GM12874 (cell line): ENCODE results near the gene GRIN3A.

ENCODE experiments used
- CTCF ChIP-seq: IDR thresholded peaks from 2 replicates; pipeline ENCODE4 v1.5.1; 2011; ENCODE audit warnings: low read depth, mild to moderate bottlenecking, control low read depth, low read length, moderate library complexity; ENCODE audit not compliant: insufficient read depth

GRIN3A gene

GRCh38 chr9:101702257-101702656 is 36.2 kb downstream of the GRIN3A start:
- TF ChIP-seq CTCF, result no peak

GRCh38 chr9:101693546-101694336 is 44.7 kb downstream of the GRIN3A start:
- no peak for TF ChIP-seq CTCF

- TF ChIP-seq CTCF, result no peak
Observed at GRCh38 chr9:101691657-101692056, 46.8 kb downstream of the GRIN3A start.

- no peak for TF ChIP-seq CTCF
Observed at GRCh38 chr9:101689039-101689438, 49.4 kb downstream of the GRIN3A start.

GRCh38 chr9:101684665-101685064 is 53.8 kb downstream of the GRIN3A start:
- no peak for TF ChIP-seq CTCF

GRCh38 chr9:101683236-101683635 is 55.2 kb downstream of the GRIN3A start:
- TF ChIP-seq CTCF, result no peak

GRCh38 chr9:101677861-101678260 is 60.6 kb downstream of the GRIN3A start:
- TF ChIP-seq CTCF, result no peak
